Measurements from ENCODE around the gene TMEM255B. TPM values are rescaled to one million over a fixed set of nuclear protein-coding genes. Genes with fewer than 3 reads are reported as not detected.
A peak's percentile ranks its signal among the peaks of the same experiment; 100 is the strongest.
"Not testable (repeated sequence)": the region's sequence is repeated elsewhere in the genome, so short reads cannot be mapped to it uniquely, and the experiment has no call there.

The TMEM255B gene
- total and polyA plus RNA-seq, 4 experiments from 2014 or later: 0.07 to 1.00 (median 0.90) TPM; not detected in 1

GRCh38 chr13:113742000-113742441 is 17.0 kb upstream of the TMEM255B start:
- Histone ChIP-seq H3K4me3 (ENCODE audit: low read length in 2 of 2) (no peak overlapping the region), H3K4me1 (ENCODE audit: insufficient read depth, low read length) (peaks cover 26% of the 10 kb centered on the region), H3K27ac (ENCODE audit: low read depth, low read length) (no peak overlapping the region), H3K36me3 (ENCODE audit: insufficient read depth, low read length) (no peaks in the 10 kb centered on the region), H3K27me3 (ENCODE audit: insufficient read depth, low read length) (peaks cover 10% of the 10 kb centered on the region), H3K9me3 (ENCODE audit: control insufficient read depth in 1 of 2, low read length in 2 of 2) (no peaks in the 10 kb centered on the region)
- H3K9me3 Mint-ChIP-seq: peaks cover 0 to 2% (median 0%) of the 10 kb centered on the region in 8 donors
- H3K27me3 Mint-ChIP-seq: peaks cover 8% of the 10 kb centered on the region in 2 donors
- ChIA-PET CTCF (ENCODE audit: partially characterized antibody) (no interaction called here), POLR2A (ENCODE audit: partially characterized antibody) (interaction anchor here (1.1 to 1.3 kb wide), 2 partner anchors 14 to 15 kb away, joined by 4 to 6 read pairs; no protein-coding TSS in a partner anchor)
- intact Hi-C loops (cut with micrococcal nuclease): no loop called here
- peak overlapping the region in 1 of 7 donors; percentile 35 for H3K27ac Mint-ChIP-seq
- no peaks in the 10 kb centered on the region for H3K36me3 Mint-ChIP-seq
- peaks cover 10 to 37% (median 20%) of the 10 kb centered on the region in 4 donors for H3K4me1 Mint-ChIP-seq
- H3K4me3 Mint-ChIP-seq: peak overlapping the region in 5 of 8 donors; percentile 21 to 84 (median 62)
- DNase-seq: no peak

GRCh38 chr13:113742445-113743120 is 16.4 kb upstream of the TMEM255B start:
- H3K27ac Mint-ChIP-seq: no peak overlapping the region
- POLR2A ChIA-PET (ENCODE audit: partially characterized antibody): no interaction called here
- peak overlapping the region in 1 of 8 donors; percentile 62 for H3K4me3 Mint-ChIP-seq

GRCh38 chr13:113743366-113744195 is 15.4 kb upstream of the TMEM255B start:
- Histone ChIP-seq H3K4me1 (ENCODE audit: insufficient read depth, low read length) (peaks cover 26% of the 10 kb centered on the region), H3K9me3 (ENCODE audit: control insufficient read depth in 1 of 2, low read length in 2 of 2) (no peaks in the 10 kb centered on the region), H3K27ac (ENCODE audit: low read depth, low read length) (no peak overlapping the region), H3K36me3 (ENCODE audit: insufficient read depth, low read length) (no peaks in the 10 kb centered on the region), H3K4me3 (ENCODE audit: low read length in 2 of 2) (no peak overlapping the region), H3K27me3 (ENCODE audit: insufficient read depth, low read length) (peaks cover 10% of the 10 kb centered on the region)
- peaks cover 8% of the 10 kb centered on the region in 2 donors for H3K27me3 Mint-ChIP-seq
- ChIA-PET POLR2A (ENCODE audit: partially characterized antibody) (no interaction called here), CTCF (ENCODE audit: partially characterized antibody) (no interaction called here)
- no peaks in the 10 kb centered on the region for H3K36me3 Mint-ChIP-seq
- H3K4me1 Mint-ChIP-seq: peaks cover 10 to 37% (median 20%) of the 10 kb centered on the region in 4 donors
- peaks cover 0 to 2% (median 0%) of the 10 kb centered on the region in 8 donors for H3K9me3 Mint-ChIP-seq
- DNase-seq: no peak
- intact Hi-C loops (cut with micrococcal nuclease): no loop called here
- H3K4me3 Mint-ChIP-seq: no peak overlapping the region
- no peak overlapping the region for H3K27ac Mint-ChIP-seq

More at GRCh38 chr13:113742445-113743120, 16.4 kb upstream of the TMEM255B start:
- no peaks in the 10 kb centered on the region for H3K36me3 ChIP-seq (ENCODE audit: insufficient read depth, low read length)
- intact Hi-C loops (cut with micrococcal nuclease): no loop called here
- Mint-ChIP-seq H3K9me3 (peaks cover 0 to 2% (median 0%) of the 10 kb centered on the region in 8 donors), H3K4me1 (peaks cover 10 to 37% (median 20%) of the 10 kb centered on the region in 4 donors), H3K27me3 (peaks cover 8% of the 10 kb centered on the region in 2 donors), H3K36me3 (no peaks in the 10 kb centered on the region)
- H3K4me1 ChIP-seq (ENCODE audit: insufficient read depth, low read length): peaks cover 26% of the 10 kb centered on the region
- H3K9me3 ChIP-seq (ENCODE audit: control insufficient read depth in 1 of 2, low read length in 2 of 2): no peaks in the 10 kb centered on the region
- no peak for DNase-seq
- CTCF ChIA-PET (ENCODE audit: partially characterized antibody): no interaction called here
- no peak overlapping the region for H3K4me3 ChIP-seq (ENCODE audit: low read length in 2 of 2)
- peaks cover 10% of the 10 kb centered on the region for H3K27me3 ChIP-seq (ENCODE audit: insufficient read depth, low read length)
- H3K27ac ChIP-seq (ENCODE audit: low read depth, low read length): no peak overlapping the region

GRCh38 chr13:113744197-113745000 is 14.6 kb upstream of the TMEM255B start:
- no peak for DNase-seq
- peaks cover 26% of the 10 kb centered on the region for H3K4me1 ChIP-seq (ENCODE audit: insufficient read depth, low read length)
- Mint-ChIP-seq H3K4me1 (peaks cover 10 to 37% (median 20%) of the 10 kb centered on the region in 4 donors), H3K9me3 (peaks cover 0 to 2% (median 0%) of the 10 kb centered on the region in 8 donors), H3K4me3 (no peak overlapping the region), H3K27ac (no peak overlapping the region), H3K36me3 (no peaks in the 10 kb centered on the region), H3K27me3 (peaks cover 8% of the 10 kb centered on the region in 2 donors)
- H3K9me3 ChIP-seq (ENCODE audit: control insufficient read depth in 1 of 2, low read length in 2 of 2): no peaks in the 10 kb centered on the region
- H3K27me3 ChIP-seq (ENCODE audit: insufficient read depth, low read length): peaks cover 10% of the 10 kb centered on the region
- intact Hi-C loops (cut with micrococcal nuclease): no loop called here
- POLR2A ChIA-PET (ENCODE audit: partially characterized antibody): no interaction called here
- H3K27ac ChIP-seq (ENCODE audit: low read depth, low read length): no peak overlapping the region
- no peak overlapping the region for H3K4me3 ChIP-seq (ENCODE audit: low read length in 2 of 2)
- CTCF ChIA-PET (ENCODE audit: partially characterized antibody): no interaction called here
- H3K36me3 ChIP-seq (ENCODE audit: insufficient read depth, low read length): no peaks in the 10 kb centered on the region

GRCh38 chr13:113745059-113745458 is 14.0 kb upstream of the TMEM255B start:
- Histone ChIP-seq H3K27ac (ENCODE audit: low read depth, low read length) (no peak overlapping the region), H3K4me3 (ENCODE audit: low read length in 2 of 2) (no peak overlapping the region), H3K27me3 (ENCODE audit: insufficient read depth, low read length) (peaks cover 10% of the 10 kb centered on the region), H3K4me1 (ENCODE audit: insufficient read depth, low read length) (peaks cover 26% of the 10 kb centered on the region), H3K9me3 (ENCODE audit: control insufficient read depth in 1 of 2, low read length in 2 of 2) (no peaks in the 10 kb centered on the region), H3K36me3 (ENCODE audit: insufficient read depth, low read length) (no peaks in the 10 kb centered on the region)
- Mint-ChIP-seq H3K4me1 (peaks cover 10 to 37% (median 20%) of the 10 kb centered on the region in 4 donors), H3K27me3 (peaks cover 4 to 8% of the 10 kb centered on the region in 2 donors), H3K4me3 (no peak overlapping the region), H3K36me3 (no peaks in the 10 kb centered on the region), H3K27ac (no peak overlapping the region), H3K9me3 (peaks cover 0 to 2% (median 0%) of the 10 kb centered on the region in 8 donors)
- ChIA-PET CTCF (ENCODE audit: partially characterized antibody) (no interaction called here), POLR2A (ENCODE audit: partially characterized antibody) (no interaction called here)
- intact Hi-C loops (cut with micrococcal nuclease): no loop called here
- DNase-seq: no peak

GRCh38 chr13:113745500-113746142 is 13.4 kb upstream of the TMEM255B start:
- not testable (repeated sequence) for H3K9me3 Mint-ChIP-seq

More at GRCh38 chr13:113745500-113746142, 13.4 kb upstream of the TMEM255B start:
- H3K36me3 ChIP-seq (ENCODE audit: insufficient read depth, low read length); H3K9me3 ChIP-seq (ENCODE audit: control insufficient read depth in 1 of 2, low read length in 2 of 2); DNase-seq; POLR2A ChIA-PET (ENCODE audit: partially characterized antibody); H3K27ac Mint-ChIP-seq; H3K36me3 Mint-ChIP-seq; intact Hi-C loops (cut with micrococcal nuclease); H3K27ac ChIP-seq (ENCODE audit: low read depth, low read length); H3K4me3 ChIP-seq (ENCODE audit: low read length in 2 of 2); H3K27me3 Mint-ChIP-seq; H3K4me3 Mint-ChIP-seq; H3K27me3 ChIP-seq (ENCODE audit: insufficient read depth, low read length); CTCF ChIA-PET (ENCODE audit: partially characterized antibody): not testable (repeated sequence)
- H3K4me1 ChIP-seq (ENCODE audit: insufficient read depth, low read length): peaks cover 24% of the 10 kb centered on the region
- peaks cover 10 to 35% (median 18%) of the 10 kb centered on the region in 4 donors for H3K4me1 Mint-ChIP-seq

Data from CD4-positive, alpha-beta memory T cell (primary cell).